CD4-positive, CD25-positive, alpha-beta regulatory T cell (primary cell): ENCODE measurements around the gene RSU1. TPM values are rescaled to one million over a fixed set of nuclear protein-coding genes. Genes with fewer than 3 reads are reported as not detected.

Experiments
- ATAC-seq, 2 donors: fragments of 150-1000 bp; cut with Tn5 transposase; one replicate each; pipeline ENCODE4 v1.10.0; 2021; ENCODE audit warnings: low read depth in 2 of 2, moderate number of reproducible peaks in 2 of 2, moderate library complexity in 1 of 2
- DNase-seq, 3 donors: peaks; one replicate each; pipeline versions ENCODE4 v3.0.0 to v3.0.0-alpha.2; 2012 to 2022; ENCODE audit warnings: mixed read lengths in 1 of 3
- H3K27ac ChIP-seq: one replicate; pipeline ENCODE4 v1.7.0; 2013; ENCODE audit warnings: mild to moderate bottlenecking, low read length; ENCODE audit not compliant: insufficient read depth, poor library complexity, severe bottlenecking
- H3K27me3 ChIP-seq: one replicate; pipeline ENCODE4 v1.7.0; 2013; ENCODE audit warnings: low read length; ENCODE audit not compliant: control insufficient read depth, insufficient read depth
- H3K36me3 ChIP-seq: one replicate; pipeline ENCODE4 v1.7.0; 2013; ENCODE audit warnings: mild to moderate bottlenecking, low read length, moderate library complexity; ENCODE audit not compliant: control insufficient read depth, insufficient read depth
- H3K4me1 ChIP-seq: 2 replicates; pipeline ENCODE4 v1.7.0; 2013; ENCODE audit warnings: mild to moderate bottlenecking, low read length; ENCODE audit not compliant: insufficient read depth, control insufficient read depth, poor library complexity, severe bottlenecking
- H3K4me3 ChIP-seq: one replicate; pipeline ENCODE4 v1.7.0; 2013; ENCODE audit warnings: low read depth, mild to moderate bottlenecking, low read length, moderate library complexity
- H3K9me3 ChIP-seq, 2 experiments: 1 replicate in 1 of 2; 2 replicates in 1 of 2; pipeline ENCODE4 v1.7.0; 2013; ENCODE audit warnings: low read length in 2 of 2, mild to moderate bottlenecking in 1 of 2, moderate library complexity in 1 of 2; ENCODE audit not compliant: control insufficient read depth in 2 of 2
- H3K27ac Mint-ChIP-seq, 3 donors: one replicate each; pipeline ENCODE4 v1.8.0; 2020 to 2022; ENCODE audit warnings: mild to moderate bottlenecking in 3 of 3, mixed read lengths in 3 of 3, moderate library complexity in 2 of 3
- H3K27me3 Mint-ChIP-seq: one replicate; pipeline ENCODE4 v1.8.0; 2022; ENCODE audit warnings: mild to moderate bottlenecking, mixed read lengths
- H3K36me3 Mint-ChIP-seq: one replicate; pipeline ENCODE4 v1.8.0; 2020; ENCODE audit warnings: mixed read lengths
- H3K4me1 Mint-ChIP-seq, 4 donors: one replicate each; pipeline ENCODE4 v1.8.0; 2020 to 2022; ENCODE audit warnings: mixed read lengths in 4 of 4, mild to moderate bottlenecking in 1 of 4
- H3K4me3 Mint-ChIP-seq, 4 donors: one replicate each; pipeline ENCODE4 v1.8.0; 2020 to 2022; ENCODE audit warnings: mild to moderate bottlenecking in 4 of 4, mixed read lengths in 4 of 4, moderate library complexity in 3 of 4
- H3K9me3 Mint-ChIP-seq, 7 donors: one replicate each; pipeline ENCODE4 v1.8.0; 2020 to 2022; ENCODE audit warnings: mixed read lengths in 7 of 7, mild to moderate bottlenecking in 3 of 7, moderate library complexity in 2 of 7
- polyA plus RNA-seq, 4 donors: library from polyadenylated mRNA; unstranded; fragments of 300-500 nt; fragmentation: Illumina TruSeq; gene quantifications; one replicate each; pipeline ENCODE4 v1.2.3, GENCODE V29; 2021
- total RNA-seq: library from RNA; stranded (reverse); gene quantifications from one replicate; pipeline ENCODE4 v1.2.3, GENCODE V29; 2022

The RSU1 gene
- total and polyA plus RNA-seq, 5 donors from 2014 or later = 69.2 to 165 (median 139) TPM

DNA sequence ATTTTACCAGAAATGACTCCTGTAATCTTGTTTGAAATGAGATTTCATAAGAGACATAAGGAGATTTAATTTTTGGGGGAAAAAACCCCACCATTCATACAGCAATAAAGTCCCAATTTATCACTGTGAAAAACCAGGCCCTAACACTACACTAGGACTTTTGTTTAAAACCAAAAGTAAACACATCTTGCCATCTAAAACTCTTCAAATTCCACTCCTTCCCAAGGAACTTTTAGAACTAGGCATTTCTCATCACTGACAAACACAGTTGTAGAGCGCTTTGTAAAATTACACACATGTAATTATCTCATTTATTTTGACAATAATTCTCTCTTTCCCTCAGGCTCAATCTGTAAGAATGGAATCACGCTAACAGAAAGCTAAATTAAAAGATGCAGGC lies 167.5 kb downstream of the RSU1 start:
- no peaks in the 10 kb centered on the region for H3K36me3 ChIP-seq
- no peaks in the 10 kb centered on the region for H3K9me3 Mint-ChIP-seq
- ATAC-seq = no peak
- no peaks in the 10 kb centered on the region for H3K27me3 Mint-ChIP-seq
- no peaks in the 10 kb centered on the region for H3K9me3 ChIP-seq
- H3K36me3 Mint-ChIP-seq = peaks cover 7% of the 10 kb centered on the region
- no peak overlapping the region for H3K4me3 Mint-ChIP-seq
- no peaks in the 10 kb centered on the region for H3K4me1 ChIP-seq
- H3K4me3 ChIP-seq = no peak overlapping the region
- no peak overlapping the region for H3K27ac ChIP-seq
- no peak for DNase-seq
- no peak overlapping the region for H3K27ac Mint-ChIP-seq
- H3K4me1 Mint-ChIP-seq = peaks cover 0 to 15% (median 10%) of the 10 kb centered on the region in 4 donors
- no peaks in the 10 kb centered on the region for H3K27me3 ChIP-seq

DNA sequence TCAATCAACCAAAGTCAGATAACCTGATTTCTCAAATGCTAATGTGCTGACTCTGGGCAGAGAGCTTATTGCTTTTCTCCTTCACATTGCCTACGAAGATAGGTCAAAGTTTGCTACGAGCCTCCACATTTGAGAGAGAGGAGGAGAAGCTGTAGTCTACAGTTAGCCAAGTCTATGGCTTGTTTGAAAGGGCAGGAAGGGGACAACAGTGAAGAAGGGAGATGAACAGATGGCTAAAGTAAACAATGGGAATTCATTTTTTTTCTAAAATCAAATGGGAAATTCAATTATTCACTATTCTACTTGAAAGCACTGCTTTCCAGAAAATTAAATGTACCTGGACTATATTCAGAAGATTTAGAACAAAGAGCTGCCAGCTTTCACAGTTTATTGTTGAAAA lies 168.9 kb downstream of the RSU1 start:
- H3K9me3 Mint-ChIP-seq = no peaks in the 10 kb centered on the region
- H3K27me3 ChIP-seq = no peaks in the 10 kb centered on the region
- H3K4me3 ChIP-seq = no peak overlapping the region
- H3K36me3 ChIP-seq = no peaks in the 10 kb centered on the region
- DNase-seq = no peak
- H3K27ac ChIP-seq = no peak overlapping the region
- peaks cover 0 to 15% (median 9%) of the 10 kb centered on the region in 4 donors for H3K4me1 Mint-ChIP-seq
- no peaks in the 10 kb centered on the region for H3K4me1 ChIP-seq
- no peak for ATAC-seq
- H3K27ac Mint-ChIP-seq = no peak overlapping the region
- no peaks in the 10 kb centered on the region for H3K9me3 ChIP-seq
- H3K36me3 Mint-ChIP-seq = peaks cover 3% of the 10 kb centered on the region
- H3K27me3 Mint-ChIP-seq = no peaks in the 10 kb centered on the region
- no peak overlapping the region for H3K4me3 Mint-ChIP-seq

DNA sequence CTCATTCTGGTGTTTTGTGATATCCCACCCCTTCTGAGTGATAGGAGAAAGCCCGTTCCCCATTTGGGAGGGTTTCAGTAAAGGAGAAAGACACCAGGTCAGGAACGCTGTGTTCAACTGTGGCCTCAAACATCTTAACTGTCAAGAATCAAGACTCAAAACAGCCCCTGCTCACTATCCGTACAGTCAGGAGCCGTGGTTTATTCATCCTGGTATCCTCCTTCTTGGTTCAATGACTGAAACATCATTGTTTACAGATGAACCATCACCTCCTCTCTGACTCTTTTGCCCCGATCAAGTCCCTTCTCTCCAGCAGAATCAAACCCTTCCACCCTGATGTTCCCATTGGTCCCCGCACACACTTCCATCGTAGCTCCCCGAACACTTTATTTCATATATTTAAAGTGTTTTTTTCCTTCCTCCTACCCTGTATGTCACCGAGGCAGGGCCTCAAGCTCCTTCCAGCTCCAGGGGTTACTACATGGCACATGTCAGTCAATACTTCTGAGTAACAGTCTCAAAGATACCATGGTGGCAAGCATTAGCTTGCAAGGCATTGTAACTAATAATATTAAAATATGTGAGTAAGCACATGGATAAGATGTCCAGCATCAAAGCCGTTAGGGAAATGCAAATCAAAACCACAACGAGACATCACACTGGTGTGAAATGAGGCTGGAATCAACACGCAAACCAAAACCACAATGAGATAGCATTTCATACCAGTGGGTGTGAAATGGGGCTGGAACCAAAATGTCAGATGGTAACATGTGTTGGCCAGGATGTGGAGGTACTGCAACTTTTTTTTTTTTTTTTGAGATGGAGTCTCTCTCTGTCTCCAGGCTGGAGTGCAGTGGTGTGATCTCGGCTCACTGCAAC lies 170.8 kb downstream of the RSU1 start:
- H3K4me1 ChIP-seq = no peaks in the 10 kb centered on the region
- Mint-ChIP-seq H3K36me3 (no peaks in the 10 kb centered on the region), H3K27me3 (no peaks in the 10 kb centered on the region), H3K27ac (peak overlapping the region in 1 of 3 donors; percentile 69), H3K9me3 (no peaks in the 10 kb centered on the region), H3K4me3 (no peak overlapping the region), H3K4me1 (peaks cover 0 to 13% (median 6%) of the 10 kb centered on the region in 4 donors)
- H3K36me3 ChIP-seq = no peaks in the 10 kb centered on the region
- no peak overlapping the region for H3K4me3 ChIP-seq
- no peak for ATAC-seq
- no peaks in the 10 kb centered on the region for H3K9me3 ChIP-seq
- no peak overlapping the region for H3K27ac ChIP-seq
- DNase-seq = peak in 1 of 3 donors; percentile 7
- no peaks in the 10 kb centered on the region for H3K27me3 ChIP-seq

DNA sequence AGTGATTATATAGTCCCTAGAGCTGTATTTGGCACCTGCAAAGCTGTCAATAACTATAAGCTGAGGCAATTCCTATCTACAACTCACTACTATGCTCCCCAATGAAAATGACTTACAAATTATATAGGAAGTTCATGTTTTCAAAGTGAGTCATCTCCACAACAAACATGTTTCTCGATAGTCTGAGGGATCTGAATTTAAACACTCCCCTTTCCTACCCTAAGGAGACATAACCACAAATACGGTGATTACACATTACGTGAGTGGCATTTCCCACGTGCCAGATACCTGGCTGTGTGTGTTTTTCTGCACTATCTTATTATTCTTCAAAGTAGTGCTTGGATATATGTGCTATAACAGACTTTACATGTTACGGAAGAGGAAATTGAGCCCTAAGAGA lies 173.1 kb downstream of the RSU1 start:
- no peak overlapping the region for H3K4me3 Mint-ChIP-seq
- H3K4me1 Mint-ChIP-seq = peaks cover 0 to 9% (median 6%) of the 10 kb centered on the region in 4 donors
- H3K27me3 Mint-ChIP-seq = no peaks in the 10 kb centered on the region

DNA sequence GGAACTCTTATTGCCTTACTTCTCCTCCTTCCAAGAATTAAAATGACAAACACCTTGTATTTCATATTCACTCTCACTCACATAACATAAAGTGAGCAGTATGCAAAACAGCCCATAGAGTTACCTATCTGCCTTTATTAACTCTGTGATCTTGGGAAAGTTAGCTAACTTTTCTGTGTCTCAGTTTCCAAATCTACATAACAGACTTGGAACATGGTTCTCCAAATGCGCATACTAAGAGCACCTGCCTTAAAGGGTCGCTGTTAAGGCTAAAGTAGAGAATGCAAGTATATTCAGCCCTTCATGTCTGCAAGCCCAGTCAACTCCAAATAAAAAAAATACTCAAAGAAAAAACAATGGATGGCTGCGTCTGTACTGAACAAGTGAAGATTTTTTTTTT lies 173.7 kb downstream of the RSU1 start:
- H3K4me3 Mint-ChIP-seq = no peak overlapping the region
- no peak for ATAC-seq
- no peak overlapping the region for H3K4me3 ChIP-seq
- H3K36me3 Mint-ChIP-seq = peaks cover 17% of the 10 kb centered on the region
- no peak overlapping the region for H3K27ac Mint-ChIP-seq
- no peaks in the 10 kb centered on the region for H3K36me3 ChIP-seq
- H3K9me3 ChIP-seq = no peaks in the 10 kb centered on the region
- peaks cover 0 to 9% (median 6%) of the 10 kb centered on the region in 4 donors for H3K4me1 Mint-ChIP-seq
- no peaks in the 10 kb centered on the region for H3K27me3 ChIP-seq
- DNase-seq = no peak
- no peaks in the 10 kb centered on the region for H3K27me3 Mint-ChIP-seq
- no peak overlapping the region for H3K27ac ChIP-seq
- H3K4me1 ChIP-seq = no peaks in the 10 kb centered on the region
- H3K9me3 Mint-ChIP-seq = peaks cover 0 to 1% (median 0%) of the 10 kb centered on the region in 7 donors

More for the DNA sequence above, 173.1 kb downstream of the RSU1 start:
- no peak overlapping the region for H3K4me3 ChIP-seq
- no peaks in the 10 kb centered on the region for H3K4me1 ChIP-seq
- H3K27me3 ChIP-seq = no peaks in the 10 kb centered on the region
- Mint-ChIP-seq H3K9me3 (peaks cover 0 to 1% (median 0%) of the 10 kb centered on the region in 7 donors), H3K27ac (no peak overlapping the region), H3K36me3 (peaks cover 10% of the 10 kb centered on the region)
- H3K9me3 ChIP-seq = no peaks in the 10 kb centered on the region
- ATAC-seq = no peak
- H3K27ac ChIP-seq = no peak overlapping the region
- DNase-seq = no peak
- no peaks in the 10 kb centered on the region for H3K36me3 ChIP-seq

DNA sequence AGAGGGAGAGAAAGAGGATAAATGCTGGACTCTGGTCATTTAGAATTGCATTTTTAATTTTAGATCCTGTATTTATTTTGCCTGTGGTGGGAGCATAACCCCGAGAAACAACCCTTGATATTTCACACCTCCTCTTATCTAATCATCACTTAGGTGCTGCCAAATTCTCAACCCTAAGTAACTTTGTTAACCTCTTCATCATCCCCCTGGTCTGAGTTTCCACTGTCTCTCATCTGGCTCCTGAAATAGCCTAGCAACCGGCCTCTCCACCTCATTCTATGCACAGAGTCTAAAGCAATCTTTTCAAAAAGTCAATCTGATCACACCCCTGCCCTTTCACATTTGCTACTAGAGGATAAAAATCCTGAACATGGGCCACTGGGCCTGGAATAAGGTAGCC lies 177.1 kb downstream of the RSU1 start:
- H3K27ac ChIP-seq = no peak overlapping the region
- ATAC-seq (no peak), DNase-seq (no peak)
- Mint-ChIP-seq H3K27me3 (no peaks in the 10 kb centered on the region), H3K36me3 (peaks cover 25% of the 10 kb centered on the region), H3K4me1 (peaks cover 0 to 4% (median under 1%) of the 10 kb centered on the region in 4 donors), H3K27ac (no peak overlapping the region), H3K4me3 (no peak overlapping the region), H3K9me3 (peaks cover 0 to 1% (median 0%) of the 10 kb centered on the region in 7 donors)
- no peaks in the 10 kb centered on the region for H3K36me3 ChIP-seq
- H3K27me3 ChIP-seq = no peaks in the 10 kb centered on the region
- no peaks in the 10 kb centered on the region for H3K9me3 ChIP-seq
- no peak overlapping the region for H3K4me3 ChIP-seq
- no peaks in the 10 kb centered on the region for H3K4me1 ChIP-seq

DNA sequence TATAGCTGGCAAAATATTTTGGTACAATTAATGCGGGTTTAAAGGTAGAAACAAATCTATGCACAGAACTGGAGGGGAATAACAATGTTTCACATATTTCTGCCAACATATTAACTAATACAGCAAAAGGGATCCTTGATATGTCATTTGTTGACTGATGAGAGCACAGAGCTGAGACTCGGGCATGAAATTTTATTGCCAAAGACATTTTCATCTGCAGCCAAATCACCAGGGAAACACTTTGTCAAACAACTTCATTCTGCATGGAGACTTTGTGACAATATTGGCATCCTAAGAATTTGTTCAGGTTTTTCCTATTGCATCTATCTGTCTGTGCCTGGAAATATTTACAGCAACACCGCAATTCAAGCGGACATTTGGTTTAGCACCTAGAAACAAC lies 177.8 kb downstream of the RSU1 start:
- no peaks in the 10 kb centered on the region for H3K27me3 ChIP-seq
- Mint-ChIP-seq H3K27ac (no peak overlapping the region), H3K27me3 (no peaks in the 10 kb centered on the region), H3K36me3 (peaks cover 27% of the 10 kb centered on the region), H3K9me3 (peaks cover 0 to 1% (median 0%) of the 10 kb centered on the region in 7 donors), H3K4me1 (peaks cover 0 to 4% (median under 1%) of the 10 kb centered on the region in 4 donors), H3K4me3 (no peak overlapping the region)
- no peak overlapping the region for H3K4me3 ChIP-seq
- no peaks in the 10 kb centered on the region for H3K9me3 ChIP-seq
- DNase-seq (no peak), ATAC-seq (no peak)
- no peaks in the 10 kb centered on the region for H3K4me1 ChIP-seq
- no peaks in the 10 kb centered on the region for H3K36me3 ChIP-seq
- H3K27ac ChIP-seq = no peak overlapping the region

DNA sequence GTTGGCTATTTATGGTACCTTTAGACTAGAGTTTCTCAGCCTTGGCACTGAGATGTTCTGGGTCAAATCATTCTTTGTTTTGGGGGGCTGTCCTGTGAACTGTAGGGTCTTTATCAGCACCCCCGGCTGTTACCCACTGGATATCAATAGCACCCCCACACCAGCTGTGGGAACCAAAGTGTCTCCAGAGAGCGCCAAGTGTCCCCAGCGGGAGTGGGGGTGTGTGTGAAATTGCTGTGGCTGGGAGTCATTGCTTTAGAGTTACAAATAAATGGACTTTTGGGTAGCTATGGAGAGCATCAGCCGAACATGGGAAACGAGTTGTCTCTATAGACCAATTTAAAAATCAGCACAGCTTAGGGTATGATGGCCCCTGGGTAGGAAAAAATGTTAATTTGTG lies 184.2 kb downstream of the RSU1 start:
- ATAC-seq = no peak
- peaks cover 30% of the 10 kb centered on the region for H3K36me3 Mint-ChIP-seq
- H3K4me1 Mint-ChIP-seq = peaks cover 0 to 7% (median 0%) of the 10 kb centered on the region in 4 donors
- H3K27me3 Mint-ChIP-seq = no peaks in the 10 kb centered on the region
- no peak overlapping the region for H3K4me3 ChIP-seq
- no peaks in the 10 kb centered on the region for H3K9me3 Mint-ChIP-seq
- H3K27ac ChIP-seq = no peak overlapping the region
- H3K9me3 ChIP-seq = no peaks in the 10 kb centered on the region
- DNase-seq = no peak
- H3K27ac Mint-ChIP-seq = no peak overlapping the region
- no peaks in the 10 kb centered on the region for H3K4me1 ChIP-seq
- H3K4me3 Mint-ChIP-seq = no peak overlapping the region
- H3K27me3 ChIP-seq = no peaks in the 10 kb centered on the region
- peaks cover 3% of the 10 kb centered on the region for H3K36me3 ChIP-seq
